Activated CD4-positive, CD25-positive, alpha-beta regulatory T cell treated with anti-CD3 and anti-CD28 coated beads, Interleukin-2, amount 50 U/mL, for 16 hours (primary cell): ENCODE measurements around the gene SUDS3.

Source experiments
- DNase-seq: peaks from one replicate; pipeline ENCODE4 v3.0.0-alpha.2; 2020; ENCODE audit warnings: low read depth, low spot score

The SUDS3 gene

GRCh38 chr12:118447181-118447580 lies 70.8 kb downstream of the SUDS3 start:
- DNase-seq, result no peak

GRCh38 chr12:118448341-118448740 lies 72.0 kb downstream of the SUDS3 start:
- no peak for DNase-seq

- DNase-seq, result no peak
These were observed 79.0 kb downstream of the SUDS3 start for GRCh38 chr12:118455327-118455726.

- no peak for DNase-seq
These were observed 80.4 kb downstream of the SUDS3 start for GRCh38 chr12:118456741-118457140.

GRCh38 chr12:118459110-118459509 lies 82.8 kb downstream of the SUDS3 start:
- no peak for DNase-seq

- DNase-seq, result no peak
These were observed 87.3 kb downstream of the SUDS3 start for GRCh38 chr12:118463677-118464076.

- DNase-seq, result no peak
These were observed 89.4 kb downstream of the SUDS3 start for GRCh38 chr12:118465706-118466105.
